ENCODE results near the gene FOXS1. TPM values are rescaled to one million over a fixed set of nuclear protein-coding genes. Genes with fewer than 3 reads are reported as not detected.

The FOXS1 gene
- total RNA-seq, 1 donor from 2014 or later, result 0.89 TPM

- DNase-seq (ENCODE audit: missing footprints) (no peak), ATAC-seq (peak; percentile 56)
- intact Hi-C loops (cut with DNase I), result loop anchor here (10.0 kb wide), 1 partner anchor 147 kb away; no protein-coding TSS in a partner anchor
Measured at GRCh38 chr20:31811796-31812728, 33.3 kb downstream of the FOXS1 start.

GRCh38 chr20:31811198-31811597, 34.2 kb downstream of the FOXS1 start:
- intact Hi-C loops (cut with DNase I), result loop anchor here (10.0 kb wide), 1 partner anchor 146 kb away; no protein-coding TSS in a partner anchor

GRCh38 chr20:31809661-31810060, 35.7 kb downstream of the FOXS1 start:
- ATAC-seq (no peak), DNase-seq (ENCODE audit: missing footprints) (no peak)
- intact Hi-C loops (cut with DNase I), result loop anchor here (10.0 kb wide), 1 partner anchor 145 kb away; no protein-coding TSS in a partner anchor

More at GRCh38 chr20:31811198-31811597, 34.2 kb downstream of the FOXS1 start:
- ATAC-seq, result no peak
- no peak for DNase-seq (ENCODE audit: missing footprints)

GRCh38 chr20:31808481-31808880, 36.9 kb downstream of the FOXS1 start:
- DNase-seq (ENCODE audit: missing footprints), result no peak
- intact Hi-C loops (cut with DNase I), result no loop called here

GRCh38 chr20:31806564-31807355, 38.6 kb downstream of the FOXS1 start:
- intact Hi-C loops (cut with DNase I), result no loop called here
- no peak for DNase-seq (ENCODE audit: missing footprints)
- ATAC-seq, result peak; percentile 77

More at GRCh38 chr20:31808481-31808880, 36.9 kb downstream of the FOXS1 start:
- ATAC-seq, result no peak

- DNase-seq (ENCODE audit: missing footprints) (no peak), ATAC-seq (no peak)
- intact Hi-C loops (cut with DNase I), result no loop called here
Measured at GRCh38 chr20:31803552-31804291, 41.7 kb downstream of the FOXS1 start.

- DNase-seq (ENCODE audit: missing footprints), result no peak
- intact Hi-C loops (cut with DNase I), result no loop called here
- no peak for ATAC-seq
Measured at GRCh38 chr20:31801508-31801907, 43.9 kb downstream of the FOXS1 start.

GRCh38 chr20:31797364-31797763, 48.0 kb downstream of the FOXS1 start:
- DNase-seq (ENCODE audit: missing footprints) (no peak), ATAC-seq (no peak)
- intact Hi-C loops (cut with DNase I), result no loop called here

Other genes starting within 250 kb of the FOXS1 start
- 98.9 TPM for gene ID1, start 240.3 kb downstream of the FOXS1 start, total RNA-seq
- gene COX4I2, start 207.7 kb downstream of the FOXS1 start, total RNA-seq, result 7.1 TPM
- gene BCL2L1, start 122.7 kb downstream of the FOXS1 start, total RNA-seq, result 55.2 TPM
- gene TPX2, start 106.3 kb downstream of the FOXS1 start, total RNA-seq, result 1.2 TPM
- gene MYLK2, start 26.2 kb downstream of the FOXS1 start, total RNA-seq, result 0.35 TPM
- gene DUSP15, start 24.9 kb upstream of the FOXS1 start, total RNA-seq, result 2.9 TPM
- gene TTLL9, start 25.0 kb upstream of the FOXS1 start, total RNA-seq, result not detected
- gene PDRG1, start 106.4 kb upstream of the FOXS1 start, total RNA-seq, result 11.0 TPM
- gene XKR7, start 122.5 kb upstream of the FOXS1 start, total RNA-seq, result not detected
- 10.3 TPM for gene CCM2L, start 164.8 kb upstream of the FOXS1 start, total RNA-seq
- 7.0 TPM for gene HCK, start 206.6 kb upstream of the FOXS1 start, total RNA-seq